ENCODE results near the gene MOV10. TPM values are rescaled to one million over a fixed set of nuclear protein-coding genes. Genes with fewer than 3 reads are reported as not detected.

MOV10 gene
- total and polyA plus RNA-seq, 7 donors = 4.8 to 10.6 (median 6.4) TPM

- 93 to 96% (median 96%) methylated on average over 4 of the region's 4 CpGs for WGBS, 3 donors
- no peak for TF ChIP-seq CTCF (IDR thresholded peaks at IDR 0.05)
- intact Hi-C loops (cut with DNase I) = no loop called here
- Histone ChIP-seq H3K27ac (no peak overlapping the region), H3K36me3 (ENCODE audit: insufficient read depth in 1 of 2, low read depth in 1 of 2) (peaks cover 0 to 23% of the 10 kb centered on the region in 2 donors), H3K27me3 (ENCODE audit: insufficient read depth in 3 of 3, low read length in 2 of 3) (no peaks in the 10 kb centered on the region), H3K4me3 (no peak overlapping the region), H3K4me1 (peaks cover 5% of the 10 kb centered on the region), H3K9me3 (no peaks in the 10 kb centered on the region)
- DNase-seq (no peak), ATAC-seq (no peak)
These were observed 12.4 kb downstream of the MOV10 start for GRCh38 chr1:112686835-112687234.

GRCh38 chr1:112687361-112687760, 12.9 kb downstream of the MOV10 start:
- H3K27ac ChIP-seq = no peak overlapping the region
- whole genome bisulfite sequencing, 3 donors = 83 to 87% (median 85%) methylated on average over 4 of the region's 4 CpGs
- H3K36me3 ChIP-seq (ENCODE audit: insufficient read depth in 1 of 2, low read depth in 1 of 2) = peaks cover 0 to 26% of the 10 kb centered on the region in 2 donors
- H3K4me3 ChIP-seq = no peak overlapping the region
- ATAC-seq (no peak), DNase-seq (no peak)
- H3K27me3 ChIP-seq (ENCODE audit: insufficient read depth in 3 of 3, low read length in 2 of 3) = no peaks in the 10 kb centered on the region
- intact Hi-C loops (cut with DNase I) = no loop called here
- peaks cover 5% of the 10 kb centered on the region for H3K4me1 ChIP-seq
- no peaks in the 10 kb centered on the region for H3K9me3 ChIP-seq
- TF ChIP-seq CTCF (IDR thresholded peaks at IDR 0.05) = no peak

GRCh38 chr1:112687785-112688496, 13.5 kb downstream of the MOV10 start:
- Histone ChIP-seq H3K27me3 (ENCODE audit: insufficient read depth in 3 of 3, low read length in 2 of 3) (no peaks in the 10 kb centered on the region), H3K4me1 (peaks cover 5% of the 10 kb centered on the region), H3K27ac (peak overlapping the region; percentile 30), H3K9me3 (no peaks in the 10 kb centered on the region), H3K4me3 (no peak overlapping the region), H3K36me3 (ENCODE audit: insufficient read depth in 1 of 2, low read depth in 1 of 2) (peaks cover 0 to 30% of the 10 kb centered on the region in 2 donors)
- TF ChIP-seq CTCF (IDR thresholded peaks at IDR 0.05) = no peak
- intact Hi-C loops (cut with DNase I) = no loop called here
- WGBS, 3 donors = 83 to 88% (median 87%) methylated on average over 13 of the region's 13 CpGs
- no peak for ATAC-seq
- DNase-seq = no peak

- Histone ChIP-seq H3K27ac (peak overlapping the region; percentile 30), H3K4me1 (peaks cover 5% of the 10 kb centered on the region), H3K9me3 (no peaks in the 10 kb centered on the region), H3K36me3 (ENCODE audit: insufficient read depth in 1 of 2, low read depth in 1 of 2) (peaks cover 0 to 38% of the 10 kb centered on the region in 2 donors), H3K4me3 (no peak overlapping the region), H3K27me3 (ENCODE audit: insufficient read depth in 3 of 3, low read length in 2 of 3) (no peaks in the 10 kb centered on the region)
- WGBS, 3 donors = 44 to 55% (median 46%) methylated on average over 13 of the region's 13 CpGs
- DNase-seq (peak in 1 of 2 donors; percentile 64), ATAC-seq (peak in 3 of 4 donors; percentile 30 to 65 (median 31))
- TF ChIP-seq CTCF (IDR thresholded peaks at IDR 0.05) = no peak
- intact Hi-C loops (cut with DNase I) = no loop called here
These were observed 14.3 kb downstream of the MOV10 start for GRCh38 chr1:112688781-112689193.

Data from psoas muscle (tissue), 8 donors.